HG03159 (cell line): ENCODE data around the gene KIAA0586.

Experiments
- ATAC-seq: cut with Tn5 transposase; IDR thresholded peaks from one replicate; pipeline ENCODE4 v1.9.1; 2021; ENCODE audit warnings: mild to moderate bottlenecking, moderate library complexity; ENCODE audit not compliant: unreplicated experiment

The KIAA0586 gene

DNA sequence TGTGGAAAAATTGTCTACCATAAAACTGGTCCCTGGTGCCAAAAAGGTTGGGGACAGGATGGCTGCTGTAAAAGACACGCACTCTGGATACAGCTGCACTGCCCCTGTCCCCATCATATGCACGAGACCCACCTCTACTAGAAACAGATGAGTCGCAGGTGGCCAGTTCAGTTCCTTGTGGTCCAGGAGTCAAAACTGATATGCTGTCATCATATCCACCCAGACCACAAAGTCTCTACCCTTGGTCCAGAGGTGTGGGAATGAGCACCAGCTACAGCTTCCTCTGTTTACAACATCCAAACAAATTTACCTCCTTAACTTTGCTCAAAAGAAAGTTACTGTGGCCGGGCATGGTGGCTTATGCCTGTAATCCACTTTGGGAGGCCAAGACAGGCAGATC, 166.5 kb downstream of the KIAA0586 start:
- no peak for ATAC-seq

DNA sequence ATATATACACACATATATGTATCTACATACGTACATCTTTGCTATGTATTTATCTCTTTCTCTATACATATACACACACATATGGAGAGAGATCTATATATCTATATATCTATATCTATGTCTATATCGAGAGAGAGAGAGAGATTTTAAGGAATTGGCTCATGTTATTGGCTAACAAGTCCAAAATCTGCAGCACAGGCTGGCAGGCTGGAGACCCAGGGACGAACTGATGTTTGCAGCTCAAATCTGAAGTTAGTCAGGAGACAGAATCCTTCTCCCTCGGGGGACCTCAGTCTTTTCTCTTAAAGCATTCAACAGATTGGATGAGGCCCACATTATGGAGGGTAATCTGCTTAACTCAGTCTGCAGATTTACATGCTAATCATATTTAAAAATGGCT, 169.5 kb downstream of the KIAA0586 start:
- ATAC-seq, result no peak

DNA sequence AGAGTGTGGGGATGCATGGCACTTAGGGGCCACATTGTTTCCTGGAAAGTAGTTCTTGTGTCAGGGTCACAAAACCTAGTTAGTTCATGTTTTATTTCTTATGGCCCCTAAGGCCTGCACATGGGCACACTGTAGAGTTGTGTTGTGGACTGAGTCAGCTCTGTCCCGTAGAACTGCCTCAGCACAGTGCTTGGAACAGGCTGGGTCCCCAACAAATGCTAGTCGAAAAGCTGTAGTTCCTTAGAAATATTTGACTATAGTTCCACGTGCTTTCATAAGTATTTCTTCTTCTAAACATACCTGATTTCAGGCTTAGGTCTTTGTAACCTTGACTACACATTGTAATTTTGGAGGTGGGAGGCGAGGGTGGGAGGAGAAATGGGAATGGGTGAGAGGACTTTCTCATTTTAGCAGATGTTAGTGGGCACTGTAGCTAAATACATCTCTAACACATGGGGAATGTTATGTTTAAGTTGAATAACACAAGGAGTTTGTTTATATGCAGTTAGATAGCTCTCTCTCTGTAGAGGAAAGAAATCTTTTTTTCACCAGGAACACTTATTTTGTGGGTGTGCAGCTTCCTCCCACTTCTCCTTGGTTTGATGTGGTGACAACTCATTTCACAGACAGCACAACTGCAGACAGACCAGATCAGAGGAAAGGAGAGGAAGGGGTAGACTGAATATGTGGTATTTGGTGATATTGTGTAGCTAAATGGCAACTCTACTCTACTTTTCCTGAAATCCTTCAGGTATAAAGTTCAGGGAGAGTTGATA, 170.7 kb downstream of the KIAA0586 start:
- ATAC-seq, result no peak

DNA sequence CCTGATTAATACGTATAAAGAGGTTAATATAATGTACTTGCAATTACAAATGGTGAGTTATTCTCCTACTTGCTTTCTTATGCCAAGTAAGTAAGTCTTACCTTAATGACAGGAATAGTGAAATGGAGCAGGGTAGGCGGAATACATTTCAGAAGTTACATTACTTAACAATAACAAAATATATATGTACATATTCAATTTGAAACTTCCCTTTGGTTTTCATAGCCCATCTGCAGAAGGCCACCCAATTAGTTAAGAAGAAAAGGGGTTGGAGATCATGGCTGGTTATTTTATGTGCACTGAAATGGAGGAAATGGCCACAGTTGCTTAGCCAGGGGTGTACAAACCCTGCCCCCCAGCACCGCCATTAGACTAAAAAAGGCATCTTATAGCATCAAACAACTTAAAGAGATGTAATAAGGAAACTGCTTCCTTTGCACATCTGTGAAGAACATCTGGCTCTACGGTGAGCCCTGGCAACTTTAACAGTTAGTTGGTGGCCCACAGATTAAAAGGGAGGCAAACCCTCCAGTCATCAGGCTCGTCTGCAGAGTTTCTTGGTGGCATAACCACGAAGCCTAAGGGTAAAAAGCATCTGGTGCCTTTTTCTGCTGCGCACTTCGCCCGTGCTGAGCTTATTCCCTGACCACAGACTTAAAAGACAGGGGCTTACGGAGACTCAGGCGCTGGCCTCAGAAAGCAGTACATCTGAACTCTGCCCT, 171.4 kb downstream of the KIAA0586 start:
- no peak for ATAC-seq

DNA sequence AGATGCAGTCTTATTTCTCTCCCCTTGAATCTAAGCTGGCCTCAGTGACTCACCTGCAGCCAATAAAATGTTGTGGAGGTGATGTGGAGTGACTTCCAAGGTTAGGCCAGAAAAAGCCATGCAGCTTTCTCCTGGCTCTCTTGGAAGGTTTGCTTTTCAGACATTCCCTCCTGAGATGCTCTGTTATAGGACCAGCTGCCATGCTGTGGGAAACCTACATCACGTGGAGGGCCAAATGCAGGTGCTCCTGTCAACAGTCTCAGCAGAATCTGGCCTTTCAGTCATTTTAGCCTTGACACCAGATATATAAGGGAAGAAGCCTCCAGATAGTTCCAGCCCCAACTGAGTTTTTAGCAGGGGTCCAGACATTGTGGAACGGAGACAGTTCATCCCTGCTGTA, 172.2 kb downstream of the KIAA0586 start:
- no peak for ATAC-seq
